ENCODE results near the gene MSI1. TPM values are rescaled to one million over a fixed set of nuclear protein-coding genes. Genes with fewer than 3 reads are reported as not detected.
A peak's percentile ranks its signal among the peaks of the same experiment; 100 is the strongest.

MSI1 gene
- total and polyA plus RNA-seq, 10 of the 15 experiments (the other 5 are each of a cell fraction or from before 2014, with no cell fraction given), result 0.04 TPM; not detected in 9

DNA sequence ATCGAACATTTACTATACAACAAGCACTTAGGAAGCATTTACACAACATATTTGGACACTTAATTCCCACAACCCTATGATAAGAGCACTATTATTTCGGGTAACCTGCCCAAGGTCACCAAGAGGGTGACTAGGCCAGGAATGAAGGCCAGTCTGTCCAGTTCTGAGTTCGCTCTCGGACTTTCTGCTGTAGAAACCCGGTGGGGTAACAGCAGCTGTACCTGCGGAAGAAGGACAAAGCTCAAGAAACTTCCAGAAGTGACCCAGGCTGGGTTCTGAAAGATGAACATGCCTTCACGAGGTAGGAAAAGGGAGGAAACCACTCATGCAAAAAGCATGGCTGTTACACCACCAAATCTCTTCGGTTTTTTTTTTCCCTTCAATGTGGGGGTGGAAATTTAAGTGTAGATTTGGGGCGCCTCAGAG lies 52.2 kb downstream of the MSI1 start:
- BruUV-seq (replicated peaks), result TSS peak; percentile 100
- no peaks in the 10 kb centered on the region for H3K27me3 ChIP-seq (replicated peaks in 1 of 2; ENCODE audit: control insufficient read depth in 2 of 2, insufficient read depth in 2 of 2, low read length in 1 of 2)
- in situ Hi-C loops (cut with MboI) (no loop called here), intact Hi-C loops (cut with micrococcal nuclease; ENCODE audit: unreplicated experiment) (no loop called here)
- ATAC-seq (no peak; the same call in 2 of the 3 replicates), DNase-seq (ENCODE audit: low read depth, low spot score) (no peak), FAIRE-seq (no peak)
- peak overlapping the region; percentile 80; the same call in 1 of the 2 replicates for H3K27ac ChIP-seq (ENCODE audit: control insufficient read depth, insufficient read depth)
- H3K4me2 ChIP-seq (ENCODE audit: control insufficient read depth, insufficient read depth), result peak overlapping the region; percentile 95
- no peaks in the 10 kb centered on the region for H3K4me1 ChIP-seq (ENCODE audit: control insufficient read depth, insufficient read depth, low read length)
- POLR2A ChIA-PET, result interaction anchor here (0.8 to 1.2 kb wide), 3 partner anchors 14 to 26 kb away, joined by 3 read pairs; partner anchors contain the start of gene SIRT4
- H3K36me3 ChIP-seq (ENCODE audit: control insufficient read depth in 2 of 2, insufficient read depth in 2 of 2, low read length in 1 of 2), result no peaks in the 10 kb centered on the region
- peak overlapping the region; percentile 96 for H2AFZ ChIP-seq (ENCODE audit: control insufficient read depth, low read depth, low read length)
- CTCF ChIA-PET, result interaction anchor here (0.8 to 7.7 kb wide), 8 partner anchors 10 to 266 kb away, joined by 3 to 80 read pairs (median 4); partner anchors contain the start of genes PLA2G1B and SIRT4
- TF ChIP-seq, protein P1, sequence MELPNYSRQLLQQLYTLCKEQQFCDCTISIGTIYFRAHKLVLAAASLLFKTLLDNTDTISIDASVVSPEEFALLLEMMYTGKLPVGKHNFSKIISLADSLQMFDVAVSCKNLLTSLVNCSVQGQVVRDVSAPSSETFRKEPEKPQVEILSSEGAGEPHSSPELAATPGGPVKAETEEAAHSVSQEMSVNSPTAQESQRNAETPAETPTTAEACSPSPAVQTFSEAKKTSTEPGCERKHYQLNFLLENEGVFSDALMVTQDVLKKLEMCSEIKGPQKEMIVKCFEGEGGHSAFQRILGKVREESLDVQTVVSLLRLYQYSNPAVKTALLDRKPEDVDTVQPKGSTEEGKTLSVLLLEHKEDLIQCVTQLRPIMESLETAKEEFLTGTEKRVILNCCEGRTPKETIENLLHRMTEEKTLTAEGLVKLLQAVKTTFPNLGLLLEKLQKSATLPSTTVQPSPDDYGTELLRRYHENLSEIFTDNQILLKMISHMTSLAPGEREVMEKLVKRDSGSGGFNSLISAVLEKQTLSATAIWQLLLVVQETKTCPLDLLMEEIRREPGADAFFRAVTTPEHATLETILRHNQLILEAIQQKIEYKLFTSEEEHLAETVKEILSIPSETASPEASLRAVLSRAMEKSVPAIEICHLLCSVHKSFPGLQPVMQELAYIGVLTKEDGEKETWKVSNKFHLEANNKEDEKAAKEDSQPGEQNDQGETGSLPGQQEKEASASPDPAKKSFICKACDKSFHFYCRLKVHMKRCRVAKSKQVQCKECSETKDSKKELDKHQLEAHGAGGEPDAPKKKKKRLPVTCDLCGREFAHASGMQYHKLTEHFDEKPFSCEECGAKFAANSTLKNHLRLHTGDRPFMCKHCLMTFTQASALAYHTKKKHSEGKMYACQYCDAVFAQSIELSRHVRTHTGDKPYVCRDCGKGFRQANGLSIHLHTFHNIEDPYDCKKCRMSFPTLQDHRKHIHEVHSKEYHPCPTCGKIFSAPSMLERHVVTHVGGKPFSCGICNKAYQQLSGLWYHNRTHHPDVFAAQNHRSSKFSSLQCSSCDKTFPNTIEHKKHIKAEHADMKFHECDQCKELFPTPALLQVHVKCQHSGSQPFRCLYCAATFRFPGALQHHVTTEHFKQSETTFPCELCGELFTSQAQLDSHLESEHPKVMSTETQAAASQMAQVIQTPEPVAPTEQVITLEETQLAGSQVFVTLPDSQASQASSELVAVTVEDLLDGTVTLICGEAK (IDR thresholded peaks at IDR 0.05; ENCODE audit: borderline replicate concordance), result no peak
- TF ChIP-seq, protein P2, sequence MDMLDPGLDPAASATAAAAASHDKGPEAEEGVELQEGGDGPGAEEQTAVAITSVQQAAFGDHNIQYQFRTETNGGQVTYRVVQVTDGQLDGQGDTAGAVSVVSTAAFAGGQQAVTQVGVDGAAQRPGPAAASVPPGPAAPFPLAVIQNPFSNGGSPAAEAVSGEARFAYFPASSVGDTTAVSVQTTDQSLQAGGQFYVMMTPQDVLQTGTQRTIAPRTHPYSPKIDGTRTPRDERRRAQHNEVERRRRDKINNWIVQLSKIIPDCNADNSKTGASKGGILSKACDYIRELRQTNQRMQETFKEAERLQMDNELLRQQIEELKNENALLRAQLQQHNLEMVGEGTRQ (IDR thresholded peaks at IDR 0.05; ENCODE audit: borderline replicate concordance, low read depth, low read length), result no peak
- no peak for TF ChIP-seq ASH2L (IDR thresholded peaks at IDR 0.05; ENCODE audit: borderline replicate concordance, low read depth)
- TF ChIP-seq EZH2 (IDR thresholded peaks at IDR 0.05; ENCODE audit: borderline replicate concordance, control insufficient read depth, low read depth, low read length), result no peak
- TF ChIP-seq, protein P3, sequence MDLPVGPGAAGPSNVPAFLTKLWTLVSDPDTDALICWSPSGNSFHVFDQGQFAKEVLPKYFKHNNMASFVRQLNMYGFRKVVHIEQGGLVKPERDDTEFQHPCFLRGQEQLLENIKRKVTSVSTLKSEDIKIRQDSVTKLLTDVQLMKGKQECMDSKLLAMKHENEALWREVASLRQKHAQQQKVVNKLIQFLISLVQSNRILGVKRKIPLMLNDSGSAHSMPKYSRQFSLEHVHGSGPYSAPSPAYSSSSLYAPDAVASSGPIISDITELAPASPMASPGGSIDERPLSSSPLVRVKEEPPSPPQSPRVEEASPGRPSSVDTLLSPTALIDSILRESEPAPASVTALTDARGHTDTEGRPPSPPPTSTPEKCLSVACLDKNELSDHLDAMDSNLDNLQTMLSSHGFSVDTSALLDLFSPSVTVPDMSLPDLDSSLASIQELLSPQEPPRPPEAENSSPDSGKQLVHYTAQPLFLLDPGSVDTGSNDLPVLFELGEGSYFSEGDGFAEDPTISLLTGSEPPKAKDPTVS (IDR thresholded peaks at IDR 0.05; ENCODE audit: low read depth, low read length), result no peak
- no peak for TF ChIP-seq CBFB (IDR thresholded peaks at IDR 0.05; ENCODE audit: low read depth)
- TF ChIP-seq NRF1 (conservative IDR thresholded peaks at IDR 0.05; ENCODE audit: low read depth, low read length), result no peak
- TF ChIP-seq JUND (IDR thresholded peaks at IDR 0.05; ENCODE audit: low read depth, low read length), result no peak
- no peak for TF ChIP-seq NR2C2 (IDR thresholded peaks at IDR 0.05; ENCODE audit: borderline replicate concordance, control insufficient read depth, insufficient read length, low read depth)
- TF ChIP-seq CEBPB (IDR thresholded peaks at IDR 0.05; ENCODE audit: borderline replicate concordance in 1 of 2, low read depth in 2 of 2, low read length in 2 of 2), result no peak
- TF ChIP-seq GABPA (IDR thresholded peaks at IDR 0.05; ENCODE audit: low read depth), result no peak
- no peak for TF ChIP-seq BCL11A (IDR thresholded peaks at IDR 0.05; ENCODE audit: low read depth, low read length)
- no peak for TF ChIP-seq NFYB (IDR thresholded peaks at IDR 0.05; ENCODE audit: insufficient read depth, low read depth, low read length)
- no peaks in the 10 kb centered on the region for H3K9me3 ChIP-seq (replicated peaks; ENCODE audit: control insufficient read depth, insufficient read depth, low read length)
- no peaks in the 10 kb centered on the region for H3K79me2 ChIP-seq (ENCODE audit: control insufficient read depth, insufficient read depth, low read length)
- SMC1A ChIA-PET (ENCODE audit: uncharacterized antibody, unreplicated experiment), result interaction anchor here (1.2 to 1.6 kb wide), 3 partner anchors 14 to 88 kb away, joined by 4 to 5 read pairs (median 4); partner anchors contain the start of genes RNU4-1 and SIRT4
- peak overlapping the region; percentile 83 for H3K9ac ChIP-seq (ENCODE audit: control insufficient read depth, insufficient read depth, low read length)
- 37% methylated on average over 9 of the region's 9 CpGs for WGBS (ENCODE audit: insufficient coverage, insufficient replicate concordance, low lambda C conversion rate, missing lambda C conversion rate)
- RAD21 ChIA-PET (ENCODE audit: unreplicated experiment), result interaction anchor here (1.0 to 1.9 kb wide), 4 partner anchors 14 to 200 kb away, joined by 3 to 11 read pairs (median 4); partner anchors contain the start of gene SIRT4
- H3K4me3 ChIP-seq, result peak overlapping the region; percentile 73
- no peaks in the 10 kb centered on the region for H4K20me1 ChIP-seq (ENCODE audit: control insufficient read depth, insufficient read depth)

All from GM12878 (cell line).